Measurements from ENCODE around the gene ADRA1B.
"Not testable (repeated sequence)": the region's sequence is repeated elsewhere in the genome, so short reads cannot be mapped to it uniquely, and the experiment has no call there.

ADRA1B gene

DNA sequence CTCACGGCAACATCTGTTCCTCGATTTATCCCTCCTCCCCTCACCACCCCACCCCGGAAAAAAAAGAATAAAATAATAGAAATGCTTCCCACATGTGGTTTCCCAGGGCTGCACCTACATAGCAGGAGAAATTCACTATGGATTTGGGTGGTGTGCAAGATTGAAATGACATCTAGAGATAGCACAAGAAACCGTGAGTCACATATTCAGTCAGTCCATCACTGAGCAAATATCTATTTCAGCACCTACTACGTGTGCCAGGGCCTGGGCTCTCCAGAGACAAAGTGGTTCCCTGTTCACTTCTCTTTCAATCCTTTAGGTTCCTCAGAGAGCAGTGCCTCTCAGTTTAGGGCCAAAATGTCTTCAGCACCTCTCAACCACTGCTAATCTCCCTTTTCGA lies 47.7 kb downstream of the ADRA1B start:
- H3K9me3 ChIP-seq (ENCODE audit: control insufficient read depth, low read length), result no peaks in the 10 kb centered on the region
- no peak overlapping the region for H2AFZ ChIP-seq
- H3K27ac ChIP-seq, result no peak overlapping the region
- no peak overlapping the region for H3K4me3 ChIP-seq (ENCODE audit: low read depth, low read length)
- TF ChIP-seq, protein P1, sequence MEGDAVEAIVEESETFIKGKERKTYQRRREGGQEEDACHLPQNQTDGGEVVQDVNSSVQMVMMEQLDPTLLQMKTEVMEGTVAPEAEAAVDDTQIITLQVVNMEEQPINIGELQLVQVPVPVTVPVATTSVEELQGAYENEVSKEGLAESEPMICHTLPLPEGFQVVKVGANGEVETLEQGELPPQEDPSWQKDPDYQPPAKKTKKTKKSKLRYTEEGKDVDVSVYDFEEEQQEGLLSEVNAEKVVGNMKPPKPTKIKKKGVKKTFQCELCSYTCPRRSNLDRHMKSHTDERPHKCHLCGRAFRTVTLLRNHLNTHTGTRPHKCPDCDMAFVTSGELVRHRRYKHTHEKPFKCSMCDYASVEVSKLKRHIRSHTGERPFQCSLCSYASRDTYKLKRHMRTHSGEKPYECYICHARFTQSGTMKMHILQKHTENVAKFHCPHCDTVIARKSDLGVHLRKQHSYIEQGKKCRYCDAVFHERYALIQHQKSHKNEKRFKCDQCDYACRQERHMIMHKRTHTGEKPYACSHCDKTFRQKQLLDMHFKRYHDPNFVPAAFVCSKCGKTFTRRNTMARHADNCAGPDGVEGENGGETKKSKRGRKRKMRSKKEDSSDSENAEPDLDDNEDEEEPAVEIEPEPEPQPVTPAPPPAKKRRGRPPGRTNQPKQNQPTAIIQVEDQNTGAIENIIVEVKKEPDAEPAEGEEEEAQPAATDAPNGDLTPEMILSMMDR (IDR thresholded peaks at IDR 0.05), result no peak
- H3K36me3 ChIP-seq (ENCODE audit: control insufficient read depth, insufficient read depth, low read length), result no peaks in the 10 kb centered on the region
- H3K9ac ChIP-seq, result no peak overlapping the region
- H3K4me1 ChIP-seq, result no peaks in the 10 kb centered on the region
- H3K4me2 ChIP-seq (ENCODE audit: low read length), result no peak overlapping the region
- no peaks in the 10 kb centered on the region for H3K79me2 ChIP-seq
- no peaks in the 10 kb centered on the region for H3K27me3 ChIP-seq (ENCODE audit: control insufficient read depth, insufficient read depth, low read length)

- H3K4me2 ChIP-seq (ENCODE audit: low read length), result no peak overlapping the region
- TF ChIP-seq, protein P1 (IDR thresholded peaks at IDR 0.05), result no peak
- no peak overlapping the region for H3K9ac ChIP-seq
- H3K27ac ChIP-seq, result no peak overlapping the region
- H3K36me3 ChIP-seq (ENCODE audit: control insufficient read depth, insufficient read depth, low read length), result no peaks in the 10 kb centered on the region
- H3K4me1 ChIP-seq, result no peaks in the 10 kb centered on the region
- no peak overlapping the region for H2AFZ ChIP-seq
- no peaks in the 10 kb centered on the region for H3K27me3 ChIP-seq (ENCODE audit: control insufficient read depth, insufficient read depth, low read length)
- no peak overlapping the region for H3K4me3 ChIP-seq (ENCODE audit: low read depth, low read length)
- no peaks in the 10 kb centered on the region for H3K9me3 ChIP-seq (ENCODE audit: control insufficient read depth, low read length)
- no peaks in the 10 kb centered on the region for H3K79me2 ChIP-seq
These were observed 49.0 kb downstream of the ADRA1B start for GRCh38 chr5:159965031-159965837.

DNA sequence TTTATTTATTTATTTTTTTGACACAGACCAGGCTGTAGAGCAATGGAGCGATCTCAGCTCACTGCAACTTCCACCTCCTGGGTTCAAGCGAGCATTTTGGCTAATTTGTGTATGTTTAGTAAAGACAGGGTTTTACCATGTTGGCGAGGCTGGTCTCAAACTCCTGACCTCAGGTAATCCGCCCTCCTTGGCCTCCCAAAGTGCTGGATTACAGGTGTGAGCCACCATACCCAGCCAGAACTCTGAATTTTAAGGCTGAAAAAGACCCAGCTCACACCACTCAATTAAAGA lies 49.5 kb downstream of the ADRA1B start:
- H3K27me3 ChIP-seq (ENCODE audit: control insufficient read depth, insufficient read depth, low read length), result not testable (repeated sequence)

DNA sequence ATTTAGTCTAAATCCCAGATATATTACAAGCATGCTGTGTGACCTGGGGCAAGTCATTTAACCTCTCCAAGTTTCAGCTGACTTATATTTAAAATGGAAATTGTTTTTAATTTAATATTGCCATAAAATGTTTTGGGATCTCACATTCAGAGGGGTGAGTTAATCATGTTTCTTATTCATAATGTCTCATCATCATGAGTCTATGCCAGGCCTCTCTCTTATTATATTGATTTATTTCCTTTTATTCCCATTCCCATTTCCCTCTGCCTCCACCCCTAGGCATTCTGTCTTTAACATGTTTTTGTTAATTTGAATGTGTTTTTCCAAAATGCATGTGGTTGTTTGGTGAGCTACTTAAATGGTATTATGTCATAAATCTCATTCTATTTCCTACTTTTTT lies 53.7 kb downstream of the ADRA1B start:
- no peaks in the 10 kb centered on the region for H3K9me3 ChIP-seq (ENCODE audit: control insufficient read depth, low read length)
- H3K36me3 ChIP-seq (ENCODE audit: control insufficient read depth, insufficient read depth, low read length), result no peaks in the 10 kb centered on the region
- no peaks in the 10 kb centered on the region for H3K4me1 ChIP-seq
- no peak overlapping the region for H3K9ac ChIP-seq
- no peak overlapping the region for H2AFZ ChIP-seq
- H3K27ac ChIP-seq, result no peak overlapping the region
- TF ChIP-seq, protein P1 (IDR thresholded peaks at IDR 0.05), result no peak
- no peaks in the 10 kb centered on the region for H3K27me3 ChIP-seq (ENCODE audit: control insufficient read depth, insufficient read depth, low read length)
- no peaks in the 10 kb centered on the region for H3K79me2 ChIP-seq
- H3K4me3 ChIP-seq (ENCODE audit: low read depth, low read length), result no peak overlapping the region
- H3K4me2 ChIP-seq (ENCODE audit: low read length), result no peak overlapping the region

More for the DNA sequence above, 49.5 kb downstream of the ADRA1B start:
- not testable (repeated sequence) for H3K9ac ChIP-seq; H3K79me2 ChIP-seq; H3K4me2 ChIP-seq (ENCODE audit: low read length); H3K27ac ChIP-seq; H3K4me3 ChIP-seq (ENCODE audit: low read depth, low read length); H2AFZ ChIP-seq; H3K36me3 ChIP-seq (ENCODE audit: control insufficient read depth, insufficient read depth, low read length); H3K4me1 ChIP-seq; H3K9me3 ChIP-seq (ENCODE audit: control insufficient read depth, low read length)

- Histone ChIP-seq H3K79me2 (no peaks in the 10 kb centered on the region), H2AFZ (no peak overlapping the region), H3K4me1 (no peaks in the 10 kb centered on the region), H3K36me3 (ENCODE audit: control insufficient read depth, insufficient read depth, low read length) (no peaks in the 10 kb centered on the region), H3K27me3 (ENCODE audit: control insufficient read depth, insufficient read depth, low read length) (no peaks in the 10 kb centered on the region), H3K27ac (no peak overlapping the region), H3K9ac (no peak overlapping the region), H3K4me2 (ENCODE audit: low read length) (no peak overlapping the region), H3K4me3 (ENCODE audit: low read depth, low read length) (no peak overlapping the region), H3K9me3 (ENCODE audit: control insufficient read depth, low read length) (no peaks in the 10 kb centered on the region)
- TF ChIP-seq, protein P1 (IDR thresholded peaks at IDR 0.05), result no peak
These were observed 54.8 kb downstream of the ADRA1B start for GRCh38 chr5:159971038-159971437.
